NCI-H2227 treated with DMSO at 0.1 percent for 48 hours (cell line): ENCODE measurements around the gene KIF16B.

Source experiments
- DNase-seq: peaks from one replicate; lab custom pipeline; 2025; lab: John Stamatoyannopoulos, UW

The KIF16B gene

GRCh38 chr20:16433293-16433580, 140.0 kb downstream of the KIF16B start:
- no peak for DNase-seq

- no peak for DNase-seq
Observed at GRCh38 chr20:16432466-16433292, 140.6 kb downstream of the KIF16B start.

GRCh38 chr20:16428112-16428511, 145.1 kb downstream of the KIF16B start:
- DNase-seq, result no peak

- DNase-seq, result no peak
Observed at GRCh38 chr20:16427571-16427970, 145.7 kb downstream of the KIF16B start.

- DNase-seq, result no peak
Observed at GRCh38 chr20:16424780-16425179, 148.5 kb downstream of the KIF16B start.

- no peak for DNase-seq
Observed at GRCh38 chr20:16423311-16424212, 149.7 kb downstream of the KIF16B start.

GRCh38 chr20:16419138-16419715, 154.0 kb downstream of the KIF16B start:
- no peak for DNase-seq

GRCh38 chr20:16418616-16419015, 154.6 kb downstream of the KIF16B start:
- DNase-seq, result no peak

GRCh38 chr20:16417001-16417400, 156.2 kb downstream of the KIF16B start:
- no peak for DNase-seq

- no peak for DNase-seq
Observed at GRCh38 chr20:16415071-16416053, 157.9 kb downstream of the KIF16B start.

GRCh38 chr20:16412906-16413305, 160.3 kb downstream of the KIF16B start:
- DNase-seq, result no peak

GRCh38 chr20:16411361-16411760, 161.9 kb downstream of the KIF16B start:
- DNase-seq, result no peak

GRCh38 chr20:16410626-16411025, 162.6 kb downstream of the KIF16B start:
- DNase-seq, result no peak

- DNase-seq, result no peak
Observed at GRCh38 chr20:16408981-16409380, 164.3 kb downstream of the KIF16B start.

- DNase-seq, result no peak
Observed at GRCh38 chr20:16407251-16408067, 165.8 kb downstream of the KIF16B start.

- no peak for DNase-seq
Observed at GRCh38 chr20:16405254-16405653, 168.0 kb downstream of the KIF16B start.

- no peak for DNase-seq
Observed at GRCh38 chr20:16404640-16405039, 168.6 kb downstream of the KIF16B start.

- DNase-seq, result no peak
Observed at GRCh38 chr20:16404171-16404570, 169.1 kb downstream of the KIF16B start.

- no peak for DNase-seq
Observed at GRCh38 chr20:16400234-16400633, 173.0 kb downstream of the KIF16B start.

GRCh38 chr20:16399801-16400200, 173.4 kb downstream of the KIF16B start:
- DNase-seq, result no peak

GRCh38 chr20:16397086-16397485, 176.2 kb downstream of the KIF16B start:
- no peak for DNase-seq
